Spleen (tissue), 11 donors: ENCODE measurements around the gene TRO. TPM values are rescaled to one million over a fixed set of nuclear protein-coding genes. Genes with fewer than 3 reads are reported as not detected.

Experiments used
- DNase-seq: peaks from one replicate; pipeline ENCODE4 v3.0.0-alpha.2; 2020
- H3K27ac ChIP-seq, 8 donors: fragments of 200-600 bp; sonication (generic) in 7 of 8; 1 replicate in 4 of 8; 2 replicates in 4 of 8; pipeline versions ENCODE4 v1.5.0 to v1.8.0; 2016 to 2021; ENCODE audit warnings: inconsistent platforms in 4 of 8, mild to moderate bottlenecking in 4 of 8, moderate library complexity in 1 of 8
- H3K27me3 ChIP-seq, 7 donors: fragments of 200-600 bp; sonication (generic) in 6 of 7; replicated peaks in 1 of 7; 1 replicate in 4 of 7; 2 replicates in 3 of 7; pipeline versions ENCODE4 v1.5.0 to v1.8.0; 2016 to 2021; ENCODE audit warnings: inconsistent platforms in 3 of 7, mild to moderate bottlenecking in 1 of 7
- H3K36me3 ChIP-seq, 6 donors: fragments of 200-600 bp; sonication (generic) in 5 of 6; 1 replicate in 4 of 6; 2 replicates in 2 of 6; pipeline versions ENCODE4 v1.5.0 to v1.8.0; 2016 to 2021; ENCODE audit warnings: inconsistent platforms in 2 of 6
- H3K4me1 ChIP-seq, 6 donors: fragments of 200-600 bp; sonication (generic) in 5 of 6; 1 replicate in 3 of 6; 2 replicates in 3 of 6; pipeline versions ENCODE4 v1.5.0 to v1.8.0; 2016 to 2021; ENCODE audit warnings: inconsistent platforms in 3 of 6
- H3K4me3 ChIP-seq, 8 donors: fragments of 200-600 bp; sonication (generic) in 7 of 8; 1 replicate in 4 of 8; 2 replicates in 4 of 8; pipeline versions ENCODE4 v1.5.0 to v1.8.0; 2016 to 2021; ENCODE audit warnings: inconsistent platforms in 4 of 8, mild to moderate bottlenecking in 4 of 8, moderate library complexity in 2 of 8
- H3K9me3 ChIP-seq, 8 donors: fragments of 200-600 bp; sonication (generic) in 7 of 8; 1 replicate in 4 of 8; 2 replicates in 4 of 8; pipeline versions ENCODE4 v1.5.0 to v1.8.0; 2016 to 2021; ENCODE audit warnings: inconsistent platforms in 4 of 8
- POLR2A ChIP-seq, 3 donors: fragments of 450-650 bp; IDR thresholded peaks; one replicate each; pipeline ENCODE4 v1.5.1; 2017; ENCODE audit warnings: antibody characterized with exemption in 3 of 3, mild to moderate bottlenecking in 1 of 3
- POLR2AphosphoS5 ChIP-seq, 3 donors: sonication (generic); formaldehyde crosslinking; IDR thresholded peaks; one replicate each; pipeline ENCODE4 v1.5.1; 2017; ENCODE audit warnings: antibody characterized with exemption in 3 of 3
- WGBS, 5 donors: extraction: QIAGEN DNeasy Blood & Tissue Kit in 3 of 5; methylation state at CpG; one replicate each; pipeline versions ENCODE4 v1.1.5 to v1.1.7; 2013 to 2018; 5-methylcytosine and 5-hydroxymethylcytosine counted together
- intact Hi-C: fragments of 100-400 bp; cut with DNase I; formaldehyde crosslinking; loops from one replicate; pipeline ENCODE4 v1.15.0; 2023; ENCODE audit warnings: low total_unique reads
- polyA plus RNA-seq, 3 donors: library from polyadenylated mRNA; stranded (reverse); fragments of 200-250 nt; gene quantifications; one replicate each; pipeline ENCODE4 v1.2.1, GENCODE V29; 2013
- total RNA-seq, 7 donors: library from RNA; depleted of rRNA in 3 of 7; stranded (reverse); fragments of >200 nt in 3 of 7; fragmentation: NEBNext Ultra II Directional in 4 of 7; extraction: Animal tissue kit (Norgen Biotek cat#: 25700) in 4 of 7; gene quantifications; one replicate each; pipeline versions ENCODE4 v1.1.0 to v1.2.1, GENCODE V29; 2016 to 2021
- TF ChIP-seq, protein P1 (sequence below), 11 experiments: fragments of 200-600 bp in 7 of 11; fragments of 450-650 bp in 4 of 11; sonication (generic) in 4 of 11; IDR thresholded peaks in 8 of 11; conservative IDR thresholded peaks in 3 of 11; 1 replicate in 7 of 11; 2 replicates in 4 of 11; pipeline versions ENCODE4 v1.4.0 to v1.8.0; 2016 to 2021; ENCODE audit warnings: antibody characterized with exemption in 11 of 11, inconsistent platforms in 4 of 11, mild to moderate bottlenecking in 1 of 11
- donor health status: healthy with polysubstance abuse.
- donor health status: DM: no; HTN: no; CAD: no; lungs with moderate emphysema.
- donor health status: DM: no; HTN: no; CAD: no.
- donor health status: Bipolar disorder and iron deficiency.
- donor health status: healthy.
- donor health status: DM: no; HTN: no; CAD: no.
- donor health status: DM: yes; HTN: yes; CAD: no.

Gene TRO
- total and polyA plus RNA-seq, 10 donors: 2.0 to 6.2 (median 4.7) TPM

DNA sequence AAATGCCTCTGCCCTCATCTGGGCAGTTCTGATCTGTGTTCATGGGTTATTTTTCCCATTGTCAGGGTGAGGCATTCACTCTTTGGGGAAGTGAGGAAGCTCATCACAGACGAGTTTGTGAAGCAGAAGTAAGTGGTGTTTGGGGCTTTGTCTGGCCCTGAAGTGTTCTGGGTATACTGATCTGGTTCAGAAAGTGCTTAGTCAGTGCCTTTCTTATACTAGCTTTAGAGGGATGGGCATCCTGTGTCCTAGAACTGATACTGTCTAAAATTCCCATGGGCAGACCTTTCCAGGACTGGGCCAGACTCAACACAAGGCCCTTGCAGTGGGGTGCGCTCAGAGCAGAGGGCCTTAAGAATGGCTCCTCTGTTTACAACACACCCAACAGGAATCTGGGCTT, 6.4 kb downstream of the TRO start:
- no peak overlapping the region for H3K4me3 ChIP-seq
- intact Hi-C loops: no loop called here
- WGBS, 5 donors: 13 to 64% (median 56%) methylated on average over 1 to 2 of the region's 2 CpGs
- peaks cover 0 to 7% (median 0%) of the 10 kb centered on the region in 8 donors for H3K9me3 ChIP-seq
- no peaks in the 10 kb centered on the region for H3K27me3 ChIP-seq
- DNase-seq: no peak
- no peak for TF ChIP-seq POLR2AphosphoS5 (IDR thresholded peaks at IDR 0.05)
- TF ChIP-seq, protein P1, sequence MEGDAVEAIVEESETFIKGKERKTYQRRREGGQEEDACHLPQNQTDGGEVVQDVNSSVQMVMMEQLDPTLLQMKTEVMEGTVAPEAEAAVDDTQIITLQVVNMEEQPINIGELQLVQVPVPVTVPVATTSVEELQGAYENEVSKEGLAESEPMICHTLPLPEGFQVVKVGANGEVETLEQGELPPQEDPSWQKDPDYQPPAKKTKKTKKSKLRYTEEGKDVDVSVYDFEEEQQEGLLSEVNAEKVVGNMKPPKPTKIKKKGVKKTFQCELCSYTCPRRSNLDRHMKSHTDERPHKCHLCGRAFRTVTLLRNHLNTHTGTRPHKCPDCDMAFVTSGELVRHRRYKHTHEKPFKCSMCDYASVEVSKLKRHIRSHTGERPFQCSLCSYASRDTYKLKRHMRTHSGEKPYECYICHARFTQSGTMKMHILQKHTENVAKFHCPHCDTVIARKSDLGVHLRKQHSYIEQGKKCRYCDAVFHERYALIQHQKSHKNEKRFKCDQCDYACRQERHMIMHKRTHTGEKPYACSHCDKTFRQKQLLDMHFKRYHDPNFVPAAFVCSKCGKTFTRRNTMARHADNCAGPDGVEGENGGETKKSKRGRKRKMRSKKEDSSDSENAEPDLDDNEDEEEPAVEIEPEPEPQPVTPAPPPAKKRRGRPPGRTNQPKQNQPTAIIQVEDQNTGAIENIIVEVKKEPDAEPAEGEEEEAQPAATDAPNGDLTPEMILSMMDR (IDR thresholded peaks at IDR 0.05 in 8 of 11, conservative IDR thresholded peaks at IDR 0.05 in 3 of 11): no peak
- TF ChIP-seq POLR2A (IDR thresholded peaks at IDR 0.05): no peak
- no peaks in the 10 kb centered on the region for H3K36me3 ChIP-seq
- no peaks in the 10 kb centered on the region for H3K4me1 ChIP-seq
- H3K27ac ChIP-seq: no peak overlapping the region

DNA sequence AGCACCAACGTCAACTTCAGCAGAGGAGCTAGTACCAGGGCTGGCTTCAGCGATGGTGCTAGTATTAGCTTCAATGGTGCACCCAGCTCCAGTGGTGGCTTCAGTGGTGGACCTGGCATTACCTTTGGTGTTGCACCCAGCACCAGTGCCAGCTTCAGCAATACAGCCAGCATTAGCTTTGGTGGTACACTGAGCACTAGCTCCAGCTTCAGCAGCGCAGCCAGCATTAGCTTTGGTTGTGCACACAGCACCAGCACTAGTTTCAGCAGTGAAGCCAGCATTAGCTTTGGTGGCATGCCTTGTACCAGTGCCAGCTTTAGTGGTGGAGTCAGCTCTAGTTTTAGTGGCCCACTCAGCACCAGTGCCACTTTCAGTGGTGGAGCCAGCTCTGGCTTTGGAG, 8.3 kb downstream of the TRO start:
- TF ChIP-seq POLR2A (IDR thresholded peaks at IDR 0.05) (no peak), POLR2AphosphoS5 (IDR thresholded peaks at IDR 0.05) (no peak)
- TF ChIP-seq, protein P1 (IDR thresholded peaks at IDR 0.05 in 8 of 11, conservative IDR thresholded peaks at IDR 0.05 in 3 of 11): no peak
- H3K4me1 ChIP-seq: no peaks in the 10 kb centered on the region
- H3K27me3 ChIP-seq: no peaks in the 10 kb centered on the region
- peaks cover 0 to 7% (median 0%) of the 10 kb centered on the region in 8 donors for H3K9me3 ChIP-seq
- no peak overlapping the region for H3K27ac ChIP-seq
- no peaks in the 10 kb centered on the region for H3K36me3 ChIP-seq
- WGBS, 5 donors: 81 to 98% (median 89%) methylated on average over 2 to 3 of the region's 3 CpGs
- H3K4me3 ChIP-seq: no peak overlapping the region
- intact Hi-C loops: no loop called here
- no peak for DNase-seq

DNA sequence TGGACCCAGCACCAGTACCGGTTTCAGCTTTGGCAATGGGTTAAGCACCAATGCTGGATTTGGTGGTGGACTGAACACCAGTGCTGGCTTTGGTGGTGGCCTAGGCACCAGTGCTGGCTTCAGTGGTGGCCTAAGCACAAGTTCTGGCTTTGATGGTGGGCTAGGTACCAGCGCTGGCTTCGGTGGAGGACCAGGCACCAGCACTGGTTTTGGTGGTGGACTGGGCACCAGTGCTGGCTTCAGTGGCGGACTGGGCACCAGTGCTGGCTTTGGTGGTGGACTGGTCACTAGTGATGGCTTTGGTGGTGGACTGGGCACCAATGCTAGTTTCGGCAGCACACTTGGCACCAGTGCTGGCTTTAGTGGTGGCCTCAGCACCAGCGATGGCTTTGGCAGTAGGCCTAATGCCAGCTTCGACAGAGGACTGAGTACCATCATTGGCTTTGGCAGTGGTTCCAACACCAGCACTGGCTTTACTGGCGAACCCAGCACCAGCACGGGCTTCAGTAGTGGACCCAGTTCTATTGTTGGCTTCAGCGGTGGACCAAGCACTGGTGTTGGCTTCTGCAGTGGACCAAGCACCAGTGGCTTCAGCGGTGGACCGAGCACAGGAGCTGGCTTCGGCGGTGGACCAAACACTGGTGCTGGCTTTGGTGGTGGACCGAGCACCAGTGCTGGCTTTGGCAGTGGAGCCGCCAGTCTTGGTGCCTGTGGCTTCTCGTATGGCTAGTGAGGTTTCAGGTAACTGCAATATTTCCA, 9.8 kb downstream of the TRO start:
- H3K27me3 ChIP-seq: no peaks in the 10 kb centered on the region
- peaks cover 0 to 7% (median 0%) of the 10 kb centered on the region in 8 donors for H3K9me3 ChIP-seq
- no peak overlapping the region for H3K27ac ChIP-seq
- H3K36me3 ChIP-seq: no peaks in the 10 kb centered on the region
- intact Hi-C loops: no loop called here
- no peaks in the 10 kb centered on the region for H3K4me1 ChIP-seq
- TF ChIP-seq, protein P1 (IDR thresholded peaks at IDR 0.05 in 8 of 11, conservative IDR thresholded peaks at IDR 0.05 in 3 of 11): no peak
- TF ChIP-seq POLR2A (IDR thresholded peaks at IDR 0.05) (no peak), POLR2AphosphoS5 (IDR thresholded peaks at IDR 0.05) (no peak)
- no peak for DNase-seq
- 80 to 95% (median 90%) methylated on average over 2 to 17 of the region's 17 CpGs for WGBS, 5 donors
- no peak overlapping the region for H3K4me3 ChIP-seq

DNA sequence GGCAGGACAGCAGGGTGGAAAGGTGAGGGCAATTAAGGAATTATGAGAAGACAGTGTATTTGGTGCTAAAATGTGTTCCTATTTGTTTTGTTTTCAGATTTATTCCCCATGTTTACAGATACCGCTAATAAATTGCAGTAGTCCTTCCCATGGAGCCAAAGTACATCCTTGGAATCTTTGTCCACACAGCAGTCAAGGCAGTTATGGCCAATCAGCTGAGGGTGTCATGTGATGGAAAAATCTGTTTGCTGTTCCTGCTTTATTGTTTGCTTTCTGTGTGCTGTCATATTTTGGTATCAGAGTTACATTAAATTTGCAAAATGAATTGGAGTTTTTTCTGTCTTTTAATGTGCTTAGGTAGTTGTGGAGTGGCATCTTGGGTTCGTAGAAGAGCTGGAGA, 10.5 kb downstream of the TRO start:
- Histone ChIP-seq H3K9me3 (peaks cover 0 to 7% (median 0%) of the 10 kb centered on the region in 8 donors), H3K4me1 (no peaks in the 10 kb centered on the region), H3K27ac (no peak overlapping the region), H3K4me3 (no peak overlapping the region), H3K36me3 (no peaks in the 10 kb centered on the region), H3K27me3 (no peaks in the 10 kb centered on the region)
- 65 to 93% (median 89%) methylated on average over 2 of the region's 2 CpGs for WGBS, 5 donors
- TF ChIP-seq POLR2A (IDR thresholded peaks at IDR 0.05) (no peak), POLR2AphosphoS5 (IDR thresholded peaks at IDR 0.05) (no peak)
- TF ChIP-seq, protein P1 (IDR thresholded peaks at IDR 0.05 in 8 of 11, conservative IDR thresholded peaks at IDR 0.05 in 3 of 11): no peak
- no peak for DNase-seq
- intact Hi-C loops: no loop called here
